H1 (cell line): ENCODE measurements around the gene FMNL2. TPM values are rescaled to one million over a fixed set of nuclear protein-coding genes. Genes with fewer than 3 reads are reported as not detected.

Experiments used
- CTCF ChIA-PET: fragments of 300-600 bp; sonication (Branson Sonifier 250); formaldehyde crosslinking; loops from one replicate; lab custom pipeline; 2021; ENCODE audit not compliant: partially characterized antibody; lab: Charles Lee
- POLR2A ChIA-PET: fragments of 300-600 bp; sonication (Branson Sonifier 250); formaldehyde crosslinking; loops from one replicate; lab custom pipeline; 2021; ENCODE audit warnings: inconsistent platforms; ENCODE audit not compliant: partially characterized antibody; lab: Charles Lee
- DNase-seq, 2 experiments: peaks; one replicate each; pipeline versions ENCODE4 v3.0.0 to v3.0.0-alpha.2; 2010 to 2022; ENCODE audit warnings: low spot score in 2 of 2, low read depth in 1 of 2, mixed read lengths in 1 of 2
- FAIRE-seq: peaks from 2 replicates; lab custom pipeline; 2011; peaks lifted over from hg19 to GRCh38; lab: Jason Lieb, UNC
- H2AFZ ChIP-seq: 2 replicates; pipeline ENCODE4 v1.8.1; 2012; ENCODE audit warnings: low read length, inconsistent platforms
- H2AK5ac ChIP-seq: 2 replicates; pipeline ENCODE4 v1.6.1; 2013; ENCODE audit warnings: low read depth, low read length
- H2BK120ac ChIP-seq: replicated peaks from 2 replicates; pipeline ENCODE3; 2013; ENCODE audit warnings: low read depth, low read length, inconsistent platforms
- H2BK12ac ChIP-seq: 2 replicates; pipeline ENCODE4 v1.6.1; 2013; ENCODE audit warnings: low read depth, low read length
- H2BK15ac ChIP-seq: 2 replicates; pipeline ENCODE4 v1.6.1; 2013; ENCODE audit warnings: low read length
- H2BK20ac ChIP-seq: 2 replicates; pipeline ENCODE4 v1.6.1; 2013; ENCODE audit warnings: low read length
- H2BK5ac ChIP-seq: 2 replicates; pipeline ENCODE4 v1.6.1; 2013; ENCODE audit warnings: low read depth, low read length
- H3K14ac ChIP-seq: 2 replicates; pipeline ENCODE4 v1.6.1; 2013; ENCODE audit warnings: inconsistent platforms; ENCODE audit not compliant: insufficient read length
- H3K18ac ChIP-seq: 2 replicates; pipeline ENCODE4 v1.6.1; 2013; ENCODE audit warnings: low read length; ENCODE audit errors: extremely low read depth
- H3K23ac ChIP-seq: 2 replicates; pipeline ENCODE4 v1.6.1; 2013; ENCODE audit warnings: inconsistent platforms; ENCODE audit not compliant: insufficient read length
- H3K23me2 ChIP-seq: 2 replicates; pipeline ENCODE4 v1.6.1; 2013; ENCODE audit warnings: low read depth, low read length
- H3K27ac ChIP-seq: 2 replicates; pipeline ENCODE4 v1.6.1; 2011; ENCODE audit warnings: low read depth, low read length, inconsistent platforms
- H3K27me3 ChIP-seq, 4 experiments: replicated peaks in 1 of 4; 1 replicate in 1 of 4; 2 replicates in 3 of 4; pipeline versions ENCODE4 v1.6.1 to v1.8.1; 2011 to 2013; ENCODE audit warnings: low read length in 3 of 4, mild to moderate bottlenecking in 3 of 4, inconsistent platforms in 2 of 4, mixed read lengths in 2 of 4, moderate library complexity in 1 of 4; ENCODE audit not compliant: control insufficient read depth in 3 of 4, insufficient read depth in 3 of 4; ENCODE audit errors: extremely low read depth in 1 of 4
- H3K36me3 ChIP-seq, 4 experiments: 2 replicates each; pipeline versions ENCODE4 v1.6.1 to v1.8.1; 2011 to 2013; ENCODE audit warnings: mild to moderate bottlenecking in 4 of 4, low read length in 3 of 4, moderate library complexity in 2 of 4, control low read depth in 1 of 4, inconsistent platforms in 1 of 4; ENCODE audit not compliant: insufficient read depth in 4 of 4, control insufficient read depth in 2 of 4
- H3K4ac ChIP-seq: replicated peaks from 2 replicates; pipeline ENCODE3; 2013; ENCODE audit warnings: low read length, low read depth, mixed read lengths, inconsistent platforms; ENCODE audit not compliant: insufficient read length
- H3K4me1 ChIP-seq, 4 experiments: replicated peaks in 1 of 4; 1 replicate in 1 of 4; 2 replicates in 3 of 4; pipeline versions ENCODE4 v1.6.1 to v1.8.1; 2011 to 2013; ENCODE audit warnings: low read length in 3 of 4, inconsistent platforms in 2 of 4, mixed read lengths in 1 of 4; ENCODE audit not compliant: insufficient read depth in 4 of 4, control insufficient read depth in 3 of 4
- H3K4me2 ChIP-seq, 2 experiments: 2 replicates each; pipeline versions ENCODE4 v1.6.1 to v1.8.1; 2011 to 2013; ENCODE audit warnings: low read depth in 2 of 2, low read length in 2 of 2, control low read depth in 1 of 2, inconsistent platforms in 1 of 2, mild to moderate bottlenecking in 1 of 2; ENCODE audit not compliant: insufficient read depth in 1 of 2
- H3K4me3 ChIP-seq, 4 experiments: fragments of 200-600, 300-600 bp in 1 of 4; sonication (generic), shearing (Covaris generic), sonication (Bioruptor Twin) in 1 of 4; 2 replicates each; pipeline versions ENCODE4 v1.5.1 to v1.8.1; 2011 to 2016; ENCODE audit warnings: low read length in 4 of 4, low read depth in 3 of 4, control low read depth in 2 of 4, inconsistent platforms in 2 of 4, mild to moderate bottlenecking in 2 of 4, mixed read lengths in 1 of 4, moderate library complexity in 1 of 4; ENCODE audit not compliant: insufficient read depth in 2 of 4; ENCODE audit errors: extremely low read depth in 1 of 4
- H3K56ac ChIP-seq: replicated peaks from 2 replicates; pipeline ENCODE3; 2013; ENCODE audit warnings: low read depth, mild to moderate bottlenecking, mixed read lengths, low read length, inconsistent platforms; ENCODE audit not compliant: insufficient read length
- H3K79me1 ChIP-seq: 2 replicates; pipeline ENCODE4 v1.6.1; 2013; ENCODE audit warnings: low read depth, low read length, control low read depth
- H3K79me2 ChIP-seq, 2 experiments: 2 replicates each; pipeline versions ENCODE4 v1.6.1 to v1.8.1; 2012 to 2013; ENCODE audit warnings: low read length in 2 of 2, mild to moderate bottlenecking in 2 of 2, inconsistent platforms in 1 of 2; ENCODE audit not compliant: insufficient read depth in 2 of 2, control insufficient read depth in 1 of 2
- H3K9ac ChIP-seq, 4 experiments: replicated peaks in 1 of 4; 1 replicate in 1 of 4; 2 replicates in 3 of 4; pipeline versions ENCODE4 v1.6.1 to v1.8.1; 2011 to 2013; ENCODE audit warnings: low read depth in 3 of 4, low read length in 3 of 4, control low read depth in 2 of 4, mild to moderate bottlenecking in 2 of 4, moderate library complexity in 2 of 4, inconsistent platforms in 1 of 4; ENCODE audit errors: extremely low read depth in 1 of 4
- H3K9me3 ChIP-seq, 2 experiments: 2 replicates each; pipeline versions ENCODE4 v1.6.1 to v1.8.1; 2012 to 2013; ENCODE audit warnings: mild to moderate bottlenecking in 2 of 2, moderate library complexity in 2 of 2, control low read depth in 1 of 2, inconsistent platforms in 1 of 2, low read depth in 1 of 2, low read length in 1 of 2, mixed read lengths in 1 of 2; ENCODE audit not compliant: insufficient read depth in 2 of 2
- H4K20me1 ChIP-seq, 2 experiments: replicated peaks in 1 of 2; 2 replicates each; pipeline versions ENCODE3 to v1.8.1; 2011 to 2013; ENCODE audit warnings: inconsistent platforms in 2 of 2, low read length in 2 of 2, mild to moderate bottlenecking in 1 of 2; ENCODE audit not compliant: insufficient read depth in 2 of 2, control insufficient read depth in 1 of 2
- H4K5ac ChIP-seq: 2 replicates; pipeline ENCODE4 v1.6.1; 2013; ENCODE audit warnings: low read length, low read depth, mixed read lengths, inconsistent platforms; ENCODE audit not compliant: insufficient read length
- H4K8ac ChIP-seq: 2 replicates; pipeline ENCODE4 v1.8.0; 2013; ENCODE audit warnings: mild to moderate bottlenecking, moderate library complexity, low read length, inconsistent platforms; ENCODE audit not compliant: insufficient read depth; ENCODE audit errors: extremely low read depth
- H4K91ac ChIP-seq: replicated peaks from 2 replicates; pipeline ENCODE3; 2013; ENCODE audit warnings: low read length, mixed read lengths, inconsistent platforms; ENCODE audit not compliant: insufficient read length
- YY1 ChIP-seq: IDR thresholded peaks from 2 replicates; pipeline ENCODE4 v1.6.1; 2011; ENCODE audit warnings: low read depth, mild to moderate bottlenecking, low read length
- WGBS, 2 experiments: shearing (Covaris generic) in 1 of 2; methylation state at CpG; one replicate each; pipeline versions ENCODE4 v1.1.6 to v1.1.7; 2013 to 2015; ENCODE audit warnings: low lambda C conversion rate in 2 of 2, mixed read lengths in 2 of 2, inconsistent platforms in 1 of 2, low coverage in 1 of 2, missing lambda C conversion rate in 1 of 2; ENCODE audit not compliant: insufficient replicate concordance in 2 of 2, insufficient coverage in 1 of 2, insufficient read length in 1 of 2; ENCODE audit errors: extremely low coverage in 1 of 2, missing lambda C conversion rate in 1 of 2; 5-methylcytosine and 5-hydroxymethylcytosine counted together
- polyA plus RNA-seq, 7 experiments: library from polyadenylated mRNA; depleted of rRNA in 3 of 7; stranded (reverse) in 5 of 7; unstranded in 2 of 7; fragments of >200 nt in 5 of 7; fragments of 200-250 nt in 2 of 7; gene quantifications; 1 replicate in 5 of 7; 2 replicates in 1 of 7; 4 replicates in 1 of 7; pipeline versions ENCODE4 v1.2.1 to v1.2.3, GENCODE V29; 2011 to 2013; ENCODE audit warnings: missing spikeins in 2 of 7, mixed read lengths in 2 of 7
- total RNA-seq: library from RNA; stranded (reverse); fragmentation: NEBNext Ultra II Directional; extraction: Animal tissue kit (Norgen Biotek cat#: 25700); gene quantifications from 2 replicates; pipeline ENCODE4 v1.2.1, GENCODE V29; 2021

FMNL2 gene
- total and polyA plus RNA-seq, 2 of the 8 experiments (the other 6 are each of a cell fraction or from before 2014, with no cell fraction given), result 15.5 to 45.1 TPM

DNA sequence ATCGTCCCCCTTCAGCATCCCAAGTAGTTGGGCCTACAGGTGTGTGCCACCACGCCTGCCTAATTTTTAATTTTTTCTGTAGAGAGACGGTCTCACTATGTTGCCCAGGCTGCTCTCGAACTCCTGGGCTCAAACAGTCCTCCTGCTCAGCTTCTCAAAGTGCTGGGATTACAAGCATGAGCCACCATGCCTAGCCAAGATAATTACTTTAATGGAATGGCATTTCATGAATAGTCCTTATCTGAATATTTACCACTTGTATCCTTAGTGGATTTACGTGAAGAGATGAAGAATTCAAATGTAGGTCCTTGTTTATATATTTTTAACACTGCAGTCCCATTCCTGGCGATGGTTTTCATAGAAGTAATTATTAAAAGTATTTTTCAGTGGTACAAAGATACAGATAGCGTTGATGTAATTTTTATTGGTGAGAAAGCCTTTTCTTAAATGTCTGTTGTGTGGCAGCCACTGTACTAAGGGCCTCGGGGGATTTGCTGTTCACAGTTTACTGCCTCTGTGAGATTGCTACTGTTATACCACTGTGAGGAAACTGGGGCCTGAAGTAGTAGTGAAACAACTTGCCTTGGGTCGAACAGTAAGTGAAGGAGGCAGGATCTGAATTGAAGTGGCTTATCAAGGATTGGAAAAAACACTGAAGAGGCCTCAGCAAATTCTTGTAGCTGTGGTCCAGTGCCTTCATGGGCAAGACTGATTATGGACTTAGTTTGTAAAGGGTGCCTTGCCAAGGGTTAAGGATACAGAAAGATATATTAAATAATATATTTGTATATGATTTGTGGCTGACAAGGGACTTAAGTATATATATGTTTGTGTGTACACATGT, 231.1 kb downstream of the FMNL2 start:
- Histone ChIP-seq H3K79me2 (no peaks in the 10 kb centered on the region; a peak in 1 of 4 replicates), H2AFZ (no peak overlapping the region), H2BK120ac (no peak overlapping the region), H3K4me2 (no peak overlapping the region), H3K4me1 (peaks cover 0 to 1% (median 0%) of the 10 kb centered on the region in 4 experiments; a peak in 2 of 7 replicates), H3K18ac (no peak overlapping the region), H2BK15ac (no peak overlapping the region), H4K8ac (no peak overlapping the region), H3K4me3 (no peak overlapping the region), H3K14ac (no peak overlapping the region), H2BK5ac (no peak overlapping the region), H4K91ac (no peak overlapping the region), H3K27ac (no peak overlapping the region), H2BK12ac (no peak overlapping the region), H3K27me3 (no peaks in the 10 kb centered on the region), H3K23me2 (no peaks in the 10 kb centered on the region), H3K79me1 (no peaks in the 10 kb centered on the region; the same call in 1 of the 2 replicates), H3K36me3 (no peaks in the 10 kb centered on the region; a peak in 3 of 8 replicates), H4K5ac (no peak overlapping the region), H3K9me3 (no peaks in the 10 kb centered on the region), H2AK5ac (no peak overlapping the region), H3K4ac (no peak overlapping the region), H3K9ac (no peak overlapping the region), H2BK20ac (no peak overlapping the region), H4K20me1 (no peaks in the 10 kb centered on the region), H3K23ac (no peak overlapping the region), H3K56ac (no peak overlapping the region)
- ChIA-PET POLR2A (no interaction called here), CTCF (interaction anchor here (1.4 to 3.1 kb wide), 2 partner anchors 12 to 70 kb away, joined by 5 to 12 read pairs; no protein-coding TSS in a partner anchor)
- WGBS, 2 experiments, result 86% methylated on average over 9 of the region's 9 CpGs; no CpG with 5 or more reads in 1 of the 2 experiments
- no peak for DNase-seq
- FAIRE-seq, result no peak
- no peak for TF ChIP-seq YY1
